ENCODE data around the gene ST14. TPM values are rescaled to one million over a fixed set of nuclear protein-coding genes. Genes with fewer than 3 reads are reported as not detected.
A peak's percentile ranks its signal among the peaks of the same experiment; 100 is the strongest.

Gene ST14
- total RNA-seq (2021) (27.5 to 33.9 TPM (median 27.8 TPM) in 3 replicates), Bru-seq, nascent RNA (percentile 45 among the genes with signal in this experiment)
- long read RNA-seq, experiment 1, transcript ST14-201 (19 exons, 3,539 nt) = major isoform, 161 of 227 reads
- long read RNA-seq, experiment 1, partial matches to known transcripts = 35 of 227 reads
- long read RNA-seq, experiment 1, other reads (novel, unspliced or antisense) = 31 of 227 reads
- long read RNA-seq, experiment 2, transcript ST14-201 (19 exons, 3,539 nt) = major isoform, 12 of 42 reads
- long read RNA-seq, experiment 2, partial matches to known transcripts = 24 of 42 reads
- long read RNA-seq, experiment 2, other reads (novel, unspliced or antisense) = 6 of 42 reads
- long read RNA-seq, experiment 3 = 0 reads

- DNase-seq (ENCODE audit: low spot score) (peak; percentile 61), ATAC-seq (peak; percentile 62)
- Mint-ChIP-seq H3K27ac (no peak within 1 kb of the TSS), H3K4me3 (peak within 1 kb of the TSS; percentile 79), H3K36me3 (no peaks in the 10 kb centered on the region), H3K27me3 (ENCODE audit: low read depth) (peaks cover 55% of the 10 kb centered on the region), H3K4me1 (peaks cover 46% of the 10 kb centered on the region), H3K9me3 (no peaks in the 10 kb centered on the region)
- no peak for TF ChIP-seq CBFB (CRISPR knock-in tag; IDR thresholded peaks at IDR 0.05; ENCODE audit: low read depth)
- no peak for TF ChIP-seq TEAD1 (CRISPR knock-in tag; IDR thresholded peaks at IDR 0.05)
- no peak for TF ChIP-seq CREB1 (CRISPR knock-in tag; IDR thresholded peaks at IDR 0.05)
- no peak for TF ChIP-seq ZMAT4 (CRISPR knock-in tag; IDR thresholded peaks at IDR 0.05)
- peak; percentile 72; the same call in 1 of the 2 replicates for TF ChIP-seq E2F5 (CRISPR knock-in tag; IDR thresholded peaks at IDR 0.05)
- no peak for TF ChIP-seq FOXP4 (CRISPR knock-in tag; IDR thresholded peaks at IDR 0.05)
- no peak for TF ChIP-seq NFE2L1 (CRISPR knock-in tag; IDR thresholded peaks at IDR 0.05)
- TF ChIP-seq HMGXB4 (CRISPR knock-in tag; IDR thresholded peaks at IDR 0.05) = peak; percentile 78; the same call in 1 of the 2 replicates
- TF ChIP-seq ZNF317 (CRISPR knock-in tag; IDR thresholded peaks at IDR 0.05; ENCODE audit: borderline replicate concordance, low read depth) = 0 out of 2 replicates have a peak, but pooled peaks have one; percentile 38
- TF ChIP-seq IRF2 (CRISPR knock-in tag; IDR thresholded peaks at IDR 0.05; ENCODE audit: borderline replicate concordance, low read depth) = no peak
- TF ChIP-seq MAX (CRISPR knock-in tag; IDR thresholded peaks at IDR 0.05) = peak; percentile 36; the same call in 1 of the 2 replicates
- TF ChIP-seq ZNF423 (CRISPR knock-in tag; IDR thresholded peaks at IDR 0.05) = peak; percentile 38; the same call in 1 of the 2 replicates
- no peak for TF ChIP-seq CDX4 (CRISPR knock-in tag; IDR thresholded peaks at IDR 0.05; ENCODE audit: borderline replicate concordance)
- no peak for TF ChIP-seq AFF4 (CRISPR knock-in tag; IDR thresholded peaks at IDR 0.05; ENCODE audit: borderline replicate concordance)
- 0 out of 2 replicates have a peak, but pooled peaks have one; percentile 34 for TF ChIP-seq ZNF263 (CRISPR knock-in tag; IDR thresholded peaks at IDR 0.05; ENCODE audit: low read depth)
- TF ChIP-seq RORB (CRISPR knock-in tag; IDR thresholded peaks at IDR 0.05) = no peak
- TF ChIP-seq CREM (CRISPR knock-in tag; IDR thresholded peaks at IDR 0.05) = 0 out of 2 replicates have a peak, but pooled peaks have one; percentile 26
- no peak for TF ChIP-seq MXD4 (CRISPR knock-in tag; IDR thresholded peaks at IDR 0.05; ENCODE audit: borderline replicate concordance)
- POLR2A ChIA-PET = interaction anchor here (2.3 kb wide), 1 partner anchor 14 kb away, joined by 10 read pairs; no protein-coding TSS in a partner anchor
- CTCF ChIA-PET = interaction anchor here (0.7 to 5.1 kb wide), 3 partner anchors 14 to 186 kb away, joined by 3 to 34 read pairs (median 13); no protein-coding TSS in a partner anchor
These were observed at the start of gene ST14 for GRCh38 chr11:130159657-130160497. TSS of gene ST14 (plus strand) at chr11:130159782. CDS start at chr11:130159980, 198 bp downstream.
